HG03457 (cell line): ENCODE results near the gene KLF1.
"Not testable (repeated sequence)": the region's sequence is repeated elsewhere in the genome, so short reads cannot be mapped to it uniquely, and the experiment has no call there.

Experiments
- ATAC-seq: cut with Tn5 transposase; IDR thresholded peaks from one replicate; pipeline ENCODE4 v1.9.1; 2021; ENCODE audit warnings: moderate number of reproducible peaks; ENCODE audit not compliant: unreplicated experiment

The KLF1 gene

DNA sequence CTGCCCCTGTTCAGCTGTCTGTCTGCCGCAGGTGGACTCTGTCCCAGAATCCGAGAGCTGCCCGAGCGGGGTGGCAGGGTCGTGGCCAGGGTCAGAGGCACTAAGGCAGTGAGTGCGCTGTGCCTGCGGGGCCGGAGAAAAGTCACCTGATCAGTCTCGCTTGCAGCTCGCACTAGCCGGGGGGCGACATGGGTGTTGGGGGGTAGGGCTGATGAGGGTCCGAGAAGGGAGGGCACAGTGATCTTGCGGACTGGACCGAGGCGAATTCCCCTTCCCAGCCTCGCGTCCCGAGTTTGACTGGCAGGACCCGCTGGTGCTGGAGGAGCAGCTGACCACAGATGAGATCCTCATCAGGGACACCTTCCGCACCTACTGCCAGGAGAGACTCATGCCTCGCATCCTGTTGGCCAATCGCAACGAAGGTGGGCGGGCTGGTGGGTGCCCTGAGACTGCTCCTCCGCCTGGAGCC lies 4.6 kb upstream of the KLF1 start:
- ATAC-seq = no peak

DNA sequence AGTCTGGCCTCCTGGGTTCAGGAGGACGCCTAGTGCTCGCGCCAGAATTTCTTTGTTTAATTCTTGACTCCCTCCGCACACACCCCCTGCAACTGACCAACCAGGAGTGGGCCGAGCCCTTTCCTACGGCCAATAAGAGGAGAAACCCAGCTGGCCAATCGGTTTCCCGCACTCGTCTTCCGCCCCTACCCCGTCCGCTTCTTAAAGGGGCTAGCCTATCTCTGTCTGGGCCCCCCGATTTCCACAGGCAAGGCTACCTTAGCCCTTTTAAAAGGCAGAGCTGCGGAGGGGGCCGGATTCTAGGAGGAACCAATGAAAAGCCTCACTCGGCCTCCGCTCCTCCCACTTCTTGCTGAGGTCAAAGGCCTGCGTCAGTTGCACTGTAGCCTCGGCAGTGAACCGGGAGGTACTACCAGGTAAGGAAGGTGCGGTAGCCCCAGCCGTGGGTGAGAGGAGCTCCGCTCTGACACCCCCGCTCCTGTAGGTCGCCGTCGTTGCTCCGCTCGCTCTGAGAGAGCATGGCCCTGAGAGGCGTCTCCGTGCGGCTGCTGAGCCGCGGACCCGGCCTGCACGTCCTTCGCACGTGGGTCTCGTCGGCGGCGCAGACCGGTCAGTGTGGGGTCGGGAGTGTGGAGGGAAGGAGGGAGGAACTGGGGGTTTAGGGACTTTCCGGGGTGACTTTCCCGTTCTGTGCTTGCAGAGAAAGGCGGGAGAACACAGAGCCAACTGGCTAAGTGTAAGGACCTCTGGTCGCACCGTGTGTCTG lies 4.0 kb upstream of the KLF1 start, which contains the start of gene GCDH:
TSS of gene GCDH (plus strand) at position 374 of the 766 bp plus-strand sequence. CDS start at position 519, 145 bp downstream.
- peak; percentile 76 for ATAC-seq

DNA sequence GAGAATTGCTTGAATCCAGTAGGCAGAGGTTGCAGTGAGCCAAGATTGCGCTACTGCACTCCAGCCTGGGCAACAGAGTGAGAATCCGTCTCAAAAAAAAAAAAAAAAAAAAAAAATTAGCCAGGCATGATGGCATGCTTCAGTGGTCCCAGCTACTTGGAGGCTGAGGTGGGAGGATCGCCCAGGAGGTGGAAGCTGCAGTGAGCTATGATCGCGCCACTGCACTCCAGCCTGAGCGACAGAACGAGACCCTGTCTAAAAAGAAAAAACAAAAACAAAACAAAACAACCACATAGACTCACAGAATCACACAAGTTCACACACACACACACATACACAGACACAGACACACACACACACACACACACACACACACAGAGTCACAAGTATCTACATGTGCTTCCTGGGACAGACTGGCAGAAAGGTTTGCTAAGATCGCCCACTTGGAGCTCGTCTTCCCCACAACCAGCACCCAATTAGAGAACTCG lies 3.3 kb upstream of the KLF1 start:
- ATAC-seq = not testable (repeated sequence)

DNA sequence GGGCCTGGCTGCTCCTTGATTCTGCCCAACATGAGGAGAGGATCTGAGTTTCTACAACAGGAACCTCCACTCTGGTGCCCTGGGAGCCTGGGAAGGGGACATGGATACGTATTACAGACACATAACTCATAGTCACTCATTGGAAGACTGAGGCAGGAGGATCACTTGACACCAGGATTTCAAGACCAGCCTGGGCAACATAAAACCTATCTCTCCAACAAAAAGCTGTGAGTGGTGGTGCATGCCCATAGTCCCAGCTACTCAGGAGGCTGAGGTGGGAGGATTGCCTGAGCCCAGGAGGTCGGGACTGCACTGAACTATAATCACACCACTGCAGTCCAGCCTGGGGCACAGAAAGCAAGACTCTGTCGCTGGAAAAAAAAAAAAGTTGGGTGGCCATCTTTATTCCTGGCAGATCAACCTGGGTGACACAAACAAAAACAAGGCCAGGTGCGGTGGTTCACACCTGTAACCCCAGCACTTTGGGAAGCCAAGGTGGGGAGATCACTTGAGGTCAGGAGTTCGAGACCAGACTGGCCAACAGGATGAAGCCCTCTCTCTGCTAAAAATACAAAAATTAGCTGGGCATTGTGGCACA lies 1.1 kb upstream of the KLF1 start:
- no peak for ATAC-seq

DNA sequence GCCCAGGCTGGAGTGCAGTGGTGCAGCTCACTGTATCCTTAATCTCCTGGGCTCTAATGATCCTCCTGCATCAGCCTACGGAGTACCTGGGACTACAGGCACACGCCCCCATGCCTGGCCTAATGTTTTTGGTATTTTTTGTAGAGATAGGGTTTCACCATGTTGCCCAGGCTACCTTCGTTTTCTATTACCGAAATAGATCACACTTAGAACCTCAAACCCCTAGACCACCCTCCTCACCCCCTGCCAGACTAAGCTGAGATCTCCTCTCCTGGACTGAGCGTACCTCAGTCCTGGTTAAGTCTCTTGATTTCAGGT lies 391 bp downstream of the KLF1 start:
- no peak for ATAC-seq

DNA sequence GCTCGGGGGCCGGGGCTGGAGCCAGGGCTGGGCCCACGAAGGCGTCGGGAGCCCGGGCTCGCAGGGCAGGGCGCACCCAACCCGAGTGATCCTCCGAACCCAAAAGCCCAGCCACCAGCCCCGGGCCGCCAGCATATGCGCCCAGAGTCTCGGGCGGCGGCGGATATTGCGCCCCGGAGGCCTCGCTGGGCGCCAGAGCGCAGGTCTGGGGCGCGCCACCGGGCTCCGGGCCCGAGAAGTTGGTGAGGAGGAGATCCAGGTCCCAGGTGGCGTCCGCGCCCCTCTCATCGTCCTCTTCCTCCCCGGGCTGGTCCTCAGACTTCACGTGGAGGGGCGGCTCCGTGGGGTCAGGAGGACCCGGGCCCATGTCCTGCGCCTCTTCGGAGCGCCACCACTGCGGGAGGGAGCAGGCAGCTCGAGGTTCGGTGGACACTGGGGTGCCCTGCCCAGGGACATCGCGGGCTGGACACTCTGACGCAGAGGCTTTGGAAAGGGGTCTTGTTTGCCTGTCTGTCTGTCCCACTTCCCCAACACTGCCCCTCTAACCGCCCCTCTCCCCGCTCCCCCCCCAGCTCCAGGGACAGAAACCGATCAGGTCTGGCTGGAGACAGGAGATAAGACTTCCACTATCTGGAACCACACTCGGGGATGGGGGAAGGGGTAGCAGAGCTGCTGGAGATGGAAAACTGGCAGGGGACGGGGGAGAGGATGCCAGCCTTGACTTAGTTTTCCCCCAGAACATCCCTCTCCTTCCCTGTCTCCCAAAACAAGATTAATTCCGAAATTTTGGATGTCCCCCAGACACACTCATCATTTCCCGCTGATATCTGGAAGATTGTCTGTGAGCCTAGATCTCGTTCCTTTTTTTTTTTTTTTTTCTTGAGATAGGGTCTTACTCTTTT lies 1.0 kb downstream of the KLF1 start:
- no peak for ATAC-seq

DNA sequence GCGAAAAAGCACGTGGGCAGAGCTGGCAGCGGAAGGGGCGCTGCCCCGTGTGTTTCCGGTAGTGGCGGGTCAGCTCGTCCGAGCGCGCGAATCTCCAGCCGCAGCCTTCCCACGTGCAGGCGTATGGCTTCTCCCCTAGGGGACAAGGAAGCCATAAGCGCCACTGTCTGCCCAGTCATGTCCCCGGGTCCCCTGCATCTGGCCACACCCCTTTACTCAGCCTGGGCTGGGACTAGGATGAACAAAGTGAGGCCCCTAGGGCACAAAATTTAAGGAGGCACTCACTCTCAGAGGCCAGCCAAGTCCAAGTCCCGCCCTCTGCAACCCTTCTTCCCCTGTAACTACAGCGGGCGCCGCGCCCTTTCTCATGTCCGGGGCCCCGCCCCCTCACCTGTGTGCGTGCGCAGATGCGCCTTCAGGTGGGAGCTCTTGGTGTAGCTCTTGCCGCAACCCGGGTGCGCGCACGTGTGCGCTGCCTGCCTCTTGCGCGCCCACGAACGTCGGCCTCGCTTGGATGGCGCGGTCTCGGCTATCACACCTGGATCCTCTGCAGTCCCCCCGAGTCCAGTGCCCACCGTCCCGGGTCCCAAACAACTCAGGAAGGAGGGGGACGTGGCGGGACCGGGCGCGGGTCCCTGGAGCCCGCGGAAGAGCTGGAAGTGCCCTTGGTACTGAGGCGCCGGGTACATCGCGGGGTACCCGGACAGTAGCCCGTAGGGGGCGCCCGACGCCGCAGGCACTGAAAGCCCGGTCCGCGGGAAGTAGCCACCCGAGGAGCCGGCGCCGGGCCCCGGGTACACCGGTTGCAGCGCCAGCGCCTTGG lies 1.9 kb downstream of the KLF1 start:
- ATAC-seq = no peak

DNA sequence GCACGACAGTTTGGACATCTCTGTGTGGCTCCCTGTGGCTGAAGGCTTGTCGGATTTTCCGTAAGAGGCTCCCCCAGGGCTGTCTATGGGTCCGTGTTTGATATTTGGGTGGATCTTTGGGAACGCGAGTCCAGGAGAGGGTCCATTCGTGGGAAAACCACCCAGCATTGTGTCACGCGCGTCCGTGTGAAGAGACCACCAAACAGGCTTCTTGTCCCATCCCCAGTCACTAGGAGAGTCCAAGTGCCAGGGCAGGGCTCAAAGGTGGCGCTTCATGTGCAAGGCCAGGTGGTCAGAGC lies 2.4 kb downstream of the KLF1 start:
- no peak for ATAC-seq

DNA sequence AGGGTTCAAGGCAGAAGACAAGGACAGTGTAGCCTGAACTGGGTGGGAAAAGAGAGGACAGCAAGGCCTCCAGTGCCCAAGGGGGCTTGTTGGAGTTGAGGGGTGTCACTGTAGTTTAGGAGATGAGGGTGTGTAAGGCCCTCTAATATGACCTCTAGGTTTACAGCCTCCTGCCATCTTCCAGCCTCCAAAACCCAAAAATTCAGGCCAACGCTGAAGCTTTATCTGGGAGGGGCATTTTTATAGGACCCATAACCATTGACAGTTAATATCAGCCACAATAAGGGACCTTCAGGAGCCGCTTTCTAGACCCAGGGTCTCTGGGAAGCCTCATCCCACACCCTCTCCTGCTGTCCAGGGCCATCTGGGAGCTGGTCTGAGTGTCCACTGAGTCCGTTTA lies 2.8 kb downstream of the KLF1 start:
- ATAC-seq = no peak

DNA sequence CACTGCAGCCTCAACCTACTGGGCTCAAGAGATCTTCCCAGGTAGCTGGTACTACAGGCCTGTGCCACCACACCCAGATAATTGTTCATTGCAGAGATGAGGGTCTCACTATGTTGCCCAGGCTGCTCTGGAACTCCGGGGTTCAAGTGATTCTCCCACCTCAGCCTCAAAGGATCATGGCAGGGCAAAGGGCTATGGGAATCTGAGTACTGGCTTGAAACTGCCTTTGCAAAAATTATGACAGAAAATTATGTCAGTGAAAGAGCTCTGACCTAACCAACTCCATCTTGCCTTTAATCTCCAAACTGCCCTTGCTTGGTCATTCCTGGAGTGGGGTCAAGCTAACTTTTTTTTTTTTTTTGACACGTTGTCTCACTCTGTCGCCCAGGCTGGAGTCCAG lies 4.4 kb downstream of the KLF1 start:
- ATAC-seq = no peak

DNA sequence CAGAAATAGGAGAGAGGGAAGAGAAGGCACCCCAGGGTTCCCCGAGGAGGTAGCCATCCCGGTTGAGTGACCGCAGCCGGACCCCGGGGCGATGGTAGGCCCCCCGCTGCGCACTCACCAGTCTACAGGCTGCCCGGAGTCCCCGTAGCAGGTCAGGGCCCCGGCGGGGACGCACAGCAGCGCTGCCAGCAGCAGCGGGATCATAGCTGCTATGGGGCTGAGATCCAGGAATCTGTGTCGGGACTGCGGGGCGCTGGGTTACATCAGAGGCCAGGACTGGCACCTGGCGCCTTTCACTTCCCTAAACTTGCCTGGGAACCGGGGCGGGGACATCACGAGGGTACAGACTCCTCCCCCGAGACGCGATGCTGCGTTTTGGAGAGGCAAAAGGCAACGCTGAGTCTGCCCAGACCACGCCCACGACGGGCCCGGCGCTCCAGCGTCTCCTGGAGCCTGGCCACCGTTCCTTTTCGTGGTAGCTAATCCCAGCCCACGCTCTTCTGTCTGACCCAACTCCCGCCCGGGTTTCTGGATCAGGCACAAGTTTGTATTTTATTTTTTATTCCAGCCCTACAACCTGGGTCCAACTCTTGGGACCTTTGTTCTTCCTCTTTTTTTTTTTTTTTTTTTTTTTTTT lies 5.7 kb downstream of the KLF1 start, which contains the start of gene DNASE2:
TSS of gene DNASE2 (minus strand) at position 278 of the 637 bp plus-strand sequence. CDS start at position 204, 74 bp downstream.
- ATAC-seq = peak; percentile 42

DNA sequence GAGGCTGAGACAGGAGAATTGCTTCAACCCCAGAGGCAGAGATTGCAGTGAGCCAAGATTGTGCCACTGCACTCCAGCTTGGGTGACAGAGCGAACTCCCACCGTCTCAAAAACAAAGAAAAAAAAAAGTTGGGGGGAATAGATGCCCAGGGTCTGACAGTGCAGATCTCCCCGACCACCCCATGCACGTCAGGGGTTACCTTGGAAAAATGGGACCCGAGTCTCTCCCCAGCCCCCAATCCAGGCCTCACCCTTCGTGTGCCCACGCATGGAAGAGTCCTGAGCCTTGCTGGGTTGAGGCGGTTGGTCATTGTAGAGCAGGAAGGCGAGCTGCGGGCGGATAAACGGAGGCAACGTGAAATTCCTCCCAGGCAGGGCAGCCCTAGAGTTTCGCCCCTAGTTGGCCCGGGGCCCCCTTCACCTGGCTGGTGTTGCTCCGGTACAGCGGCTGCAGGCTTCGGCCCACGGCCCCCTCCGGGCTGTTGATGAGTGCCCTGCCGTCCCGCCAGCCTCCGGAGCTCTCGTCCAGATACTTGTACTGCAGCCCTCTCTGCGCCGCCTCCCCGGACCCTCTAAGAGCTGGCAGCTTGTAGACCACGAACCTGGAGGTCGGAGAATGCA lies 6.3 kb downstream of the KLF1 start:
- no peak for ATAC-seq

DNA sequence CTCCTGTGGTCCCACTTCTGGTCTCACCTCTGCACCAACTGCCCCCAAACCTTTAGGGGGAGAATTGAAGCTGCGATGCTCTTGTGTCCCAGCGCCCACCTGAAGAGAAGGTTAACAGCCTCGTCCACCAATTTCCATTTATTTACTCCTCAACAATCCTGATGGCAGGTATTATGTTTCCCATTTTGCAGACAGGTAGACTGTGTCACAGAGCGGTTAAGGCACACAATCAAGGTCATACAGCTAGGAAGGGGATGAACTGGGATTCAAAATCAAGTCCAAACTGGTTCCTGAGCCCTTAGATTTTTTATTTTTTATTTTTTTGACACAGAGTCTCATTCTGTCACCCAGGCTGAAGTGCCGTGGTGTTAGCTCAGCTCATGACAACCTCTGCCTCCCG lies 11.9 kb downstream of the KLF1 start:
- ATAC-seq = no peak

DNA sequence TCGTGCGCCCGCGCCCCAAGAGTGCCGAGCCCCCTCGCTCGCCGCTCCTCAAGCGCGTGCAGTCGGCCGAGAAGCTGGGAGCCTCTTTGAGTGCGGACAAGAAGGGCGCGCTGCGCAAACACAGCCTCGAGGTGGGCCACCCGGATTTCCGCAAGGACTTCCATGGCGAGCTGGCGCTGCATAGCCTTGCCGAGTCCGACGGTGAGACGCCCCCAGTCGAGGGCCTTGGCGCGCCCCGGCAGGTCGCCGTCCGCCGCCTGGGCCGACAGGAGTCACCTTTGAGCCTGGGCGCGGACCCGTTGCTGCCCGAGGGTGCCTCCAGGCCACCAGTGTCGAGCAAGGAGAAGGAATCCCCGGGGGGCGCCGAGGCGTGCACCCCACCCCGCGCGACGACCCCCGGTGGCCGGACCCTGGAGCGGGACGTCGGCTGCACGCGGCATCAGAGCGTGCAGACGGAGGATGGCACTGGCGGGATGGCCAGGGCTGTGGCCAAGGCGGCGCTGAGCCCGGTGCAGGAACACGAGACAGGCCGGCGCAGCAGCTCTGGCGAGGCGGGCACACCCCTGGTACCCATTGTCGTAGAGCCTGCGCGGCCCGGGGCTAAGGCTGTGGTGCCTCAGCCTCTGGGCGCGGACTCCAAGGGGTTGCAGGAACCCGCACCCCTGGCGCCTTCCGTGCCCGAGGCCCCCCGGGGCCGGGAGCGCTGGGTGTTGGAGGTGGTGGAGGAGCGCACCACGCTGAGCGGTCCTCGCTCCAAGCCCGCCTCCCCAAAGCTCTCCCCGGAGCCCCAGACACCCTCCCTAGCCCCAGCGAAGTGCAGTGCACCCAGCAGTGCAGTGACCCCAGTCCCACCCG lies 12.9 kb downstream of the KLF1 start:
- ATAC-seq = no peak

DNA sequence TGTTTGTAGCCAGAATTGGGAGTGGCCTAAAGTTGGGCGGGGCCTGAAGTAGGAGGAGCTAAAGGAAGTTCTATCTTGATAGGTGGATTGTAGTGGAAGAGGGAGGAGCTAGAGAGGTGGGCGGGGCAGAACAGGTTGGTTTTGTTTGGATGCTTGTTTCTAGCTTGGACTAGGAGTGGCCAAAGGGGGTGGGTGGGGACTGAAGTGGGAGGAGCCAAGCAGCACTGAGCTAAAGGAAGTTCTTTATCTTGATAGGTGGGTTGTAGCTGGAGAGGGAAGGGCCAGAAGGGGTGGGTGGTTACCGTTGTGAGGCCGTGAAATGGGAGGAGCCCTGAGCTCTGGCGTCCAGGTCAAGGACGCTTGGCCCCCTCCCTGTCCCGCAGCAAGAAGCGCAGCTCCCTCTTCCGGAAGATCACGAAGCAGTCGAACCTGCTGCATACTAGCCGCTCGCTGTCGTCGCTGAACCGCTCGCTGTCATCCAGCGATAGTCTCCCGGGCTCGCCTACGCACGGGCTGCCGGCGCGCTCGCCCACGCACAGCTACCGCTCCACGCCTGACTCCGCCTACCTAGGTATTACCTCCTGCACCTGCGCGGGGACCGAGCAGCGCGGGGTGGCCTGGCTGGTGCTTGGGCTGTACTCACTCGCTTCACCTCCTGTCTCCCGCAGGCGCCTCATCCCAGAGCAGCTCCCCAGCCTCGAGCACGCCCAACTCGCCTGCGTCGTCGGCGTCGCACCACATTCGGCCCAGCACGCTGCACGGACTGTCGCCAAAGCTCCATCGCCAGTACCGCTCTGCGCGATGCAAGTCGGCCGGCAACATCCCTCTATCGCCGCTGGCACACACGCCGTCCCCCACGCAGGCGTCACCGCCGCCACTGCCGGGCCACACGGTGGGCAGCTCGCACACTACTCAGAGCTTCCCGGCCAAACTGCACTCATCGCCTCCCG lies 13.8 kb downstream of the KLF1 start:
- ATAC-seq = no peak

DNA sequence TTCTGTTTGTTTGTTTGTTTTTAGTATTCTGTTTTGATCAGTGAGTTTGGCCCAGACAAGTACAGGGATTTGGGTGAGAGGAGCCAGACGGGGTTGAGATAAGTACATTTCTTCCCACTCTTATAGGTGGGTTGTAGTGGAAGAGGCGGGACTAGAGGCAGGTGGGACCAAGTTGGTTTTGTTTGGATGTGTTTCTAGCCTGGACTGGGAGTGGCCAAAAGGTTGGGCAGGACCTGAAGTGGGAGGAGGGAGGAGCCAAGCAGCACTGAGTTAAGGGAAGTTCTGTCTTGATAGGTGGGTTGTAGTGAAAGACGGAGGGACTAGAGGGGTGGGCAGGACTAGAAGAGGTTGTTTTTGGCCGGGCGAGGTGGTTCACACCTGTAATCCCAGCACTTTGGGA lies 14.7 kb downstream of the KLF1 start:
- no peak for ATAC-seq

DNA sequence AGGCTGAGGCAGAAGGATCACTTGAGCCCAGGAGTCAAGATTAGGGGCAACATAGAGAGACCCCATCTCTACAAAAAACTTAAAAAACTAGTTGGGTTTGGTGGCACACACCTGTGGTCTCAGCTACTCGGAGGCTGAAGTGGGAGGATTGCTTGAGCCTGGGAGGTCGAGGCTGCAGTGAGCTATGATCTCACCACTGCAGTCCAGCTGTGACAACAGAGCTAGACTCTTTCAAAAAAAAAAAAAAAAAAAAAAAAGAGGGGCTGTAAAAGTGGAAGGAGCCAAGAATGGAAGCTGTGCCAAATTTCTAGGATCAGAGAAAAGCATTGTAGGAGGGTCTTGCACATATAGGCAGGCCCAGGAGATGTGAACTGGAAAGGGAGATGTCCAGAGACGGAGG lies 15.3 kb downstream of the KLF1 start:
- ATAC-seq = no peak
